ENCODE results near the gene YIPF3.

- TF ChIP-seq CTCF (IDR thresholded peaks at IDR 0.05; ENCODE audit: insufficient read depth, low read length) (no peak), POLR2AphosphoS5 (IDR thresholded peaks at IDR 0.05; ENCODE audit: low read depth) (no peak), SPI1 (IDR thresholded peaks at IDR 0.05; ENCODE audit: borderline replicate concordance, low read depth) (no peak)
These were observed 35.7 kb downstream of the YIPF3 start for GRCh38 chr6:43481075-43481474.

Measured in HL-60 (cell line).